H9 (cell line): ENCODE results near the gene TFRC. TPM values are rescaled to one million over a fixed set of nuclear protein-coding genes. Genes with fewer than 3 reads are reported as not detected.

ENCODE experiments used
- DNase-seq: peaks from one replicate; pipeline ENCODE4 v3.0.0-alpha.2; 2017
- H2AFZ ChIP-seq: one replicate; pipeline ENCODE4 v1.6.1; 2013; ENCODE audit warnings: mild to moderate bottlenecking, low read length, control low read depth, moderate library complexity
- H2AK5ac ChIP-seq: 2 replicates; pipeline ENCODE4 v1.6.1; 2013; ENCODE audit warnings: low read length, control low read depth, mixed read lengths; ENCODE audit not compliant: insufficient read length
- H2BK120ac ChIP-seq: one replicate; pipeline ENCODE4 v1.6.1; 2013; ENCODE audit warnings: low read depth, mild to moderate bottlenecking, low read length, control low read depth, inconsistent platforms; ENCODE audit not compliant: poor library complexity, severe bottlenecking
- H2BK12ac ChIP-seq: 2 replicates; pipeline ENCODE4 v1.6.1; 2013; ENCODE audit warnings: low read length, control low read depth, mixed read lengths, low read depth; ENCODE audit not compliant: insufficient read length
- H2BK15ac ChIP-seq: 2 replicates; pipeline ENCODE4 v1.6.1; 2013; ENCODE audit warnings: low read depth, low read length, control low read depth
- H2BK20ac ChIP-seq: one replicate; pipeline ENCODE4 v1.6.1; 2013; ENCODE audit warnings: low read depth, mild to moderate bottlenecking, low read length, control low read depth, inconsistent platforms; ENCODE audit not compliant: poor library complexity, severe bottlenecking
- H2BK5ac ChIP-seq: 2 replicates; pipeline ENCODE4 v1.6.1; 2013; ENCODE audit warnings: low read length, control low read depth, mixed read lengths; ENCODE audit not compliant: insufficient read length
- H3K14ac ChIP-seq: 2 replicates; pipeline ENCODE4 v1.6.1; 2013; ENCODE audit warnings: low read length, control low read depth; ENCODE audit not compliant: insufficient read depth
- H3K18ac ChIP-seq: 2 replicates; pipeline ENCODE4 v1.6.1; 2013; ENCODE audit warnings: low read depth, mild to moderate bottlenecking, mixed read lengths, low read length, control low read depth; ENCODE audit not compliant: insufficient read length
- H3K23ac ChIP-seq: 2 replicates; pipeline ENCODE4 v1.6.1; 2013; ENCODE audit warnings: low read length, control low read depth, mixed read lengths, low read depth; ENCODE audit not compliant: insufficient read length
- H3K23me2 ChIP-seq: 2 replicates; pipeline ENCODE4 v1.6.1; 2013; ENCODE audit warnings: low read depth, mild to moderate bottlenecking, mixed read lengths, low read length, control low read depth; ENCODE audit not compliant: insufficient read length, poor library complexity, severe bottlenecking
- H3K27ac ChIP-seq: 2 replicates; pipeline ENCODE4 v1.5.1; 2013; ENCODE audit warnings: low read length, control low read depth, mixed read lengths, low read depth; ENCODE audit not compliant: insufficient read length
- H3K27me3 ChIP-seq: 2 replicates; pipeline ENCODE4 v1.6.1; 2013; ENCODE audit warnings: low read length, control low read depth, inconsistent platforms; ENCODE audit not compliant: insufficient read depth
- H3K4ac ChIP-seq: 2 replicates; pipeline ENCODE4 v1.6.1; 2013; ENCODE audit warnings: low read depth, mild to moderate bottlenecking, control low read depth, inconsistent platforms, low read length, moderate library complexity
- H3K4me1 ChIP-seq: 2 replicates; pipeline ENCODE4 v1.6.1; 2013; ENCODE audit warnings: low read length, control low read depth, inconsistent platforms; ENCODE audit not compliant: insufficient read depth
- H3K4me2 ChIP-seq: 2 replicates; pipeline ENCODE4 v1.6.1; 2013; ENCODE audit warnings: low read length, control low read depth, mixed read lengths; ENCODE audit not compliant: insufficient read length, insufficient read depth
- H3K56ac ChIP-seq: 2 replicates; pipeline ENCODE4 v1.6.1; 2013; ENCODE audit warnings: low read depth, mild to moderate bottlenecking, mixed read lengths, low read length, control low read depth; ENCODE audit not compliant: insufficient read length
- H3K79me1 ChIP-seq: 2 replicates; pipeline ENCODE4 v1.6.1; 2013; ENCODE audit warnings: low read depth, mild to moderate bottlenecking, moderate library complexity, low read length, control low read depth, inconsistent platforms; ENCODE audit not compliant: insufficient read depth, poor library complexity, severe bottlenecking
- H3K79me2 ChIP-seq: 2 replicates; pipeline ENCODE4 v1.6.1; 2013; ENCODE audit warnings: low read length, control low read depth, inconsistent platforms; ENCODE audit not compliant: insufficient read depth
- H3K9ac ChIP-seq: 2 replicates; pipeline ENCODE4 v1.6.1; 2013; ENCODE audit warnings: low read length, control low read depth, mixed read lengths; ENCODE audit not compliant: insufficient read length; ENCODE audit errors: extremely low read depth
- H3K9me3 ChIP-seq: one replicate; pipeline ENCODE4 v1.6.1; 2013; ENCODE audit warnings: low read depth, low read length, inconsistent platforms; ENCODE audit not compliant: control insufficient read depth
- H3T11ph ChIP-seq: one replicate; pipeline ENCODE4 v1.6.1; 2013; ENCODE audit warnings: mild to moderate bottlenecking, low read length, control low read depth, inconsistent platforms
- H4K20me1 ChIP-seq: one replicate; pipeline ENCODE4 v1.6.1; 2013; ENCODE audit not compliant: control insufficient read depth, insufficient read length, insufficient read depth
- H4K5ac ChIP-seq: 2 replicates; pipeline ENCODE4 v1.6.1; 2013; ENCODE audit warnings: low read depth, mild to moderate bottlenecking, mixed read lengths, low read length, control low read depth; ENCODE audit not compliant: insufficient read length
- H4K8ac ChIP-seq: replicated peaks from 2 replicates; pipeline ENCODE4 v1.6.1; 2013; ENCODE audit warnings: low read length, control low read depth, mixed read lengths, low read depth; ENCODE audit not compliant: insufficient read length
- H4K91ac ChIP-seq: 2 replicates; pipeline ENCODE4 v1.6.1; 2013; ENCODE audit warnings: low read depth, mild to moderate bottlenecking, moderate library complexity, mixed read lengths, low read length, control low read depth; ENCODE audit not compliant: insufficient read length
- H3K27ac Mint-ChIP-seq, 3 experiments: 2 replicates in 2 of 3; 3 replicates in 1 of 3; pipeline ENCODE4 v1.8.0; 2020 to 2021; ENCODE audit warnings: mixed read lengths in 3 of 3, mild to moderate bottlenecking in 1 of 3, moderate library complexity in 1 of 3
- H3K27me3 Mint-ChIP-seq: 2 replicates; pipeline ENCODE4 v1.8.0; 2021; ENCODE audit warnings: low read depth, mild to moderate bottlenecking, moderate library complexity, mixed read lengths
- H3K36me3 Mint-ChIP-seq, 3 experiments: 2 replicates in 2 of 3; 3 replicates in 1 of 3; pipeline ENCODE4 v1.8.0; 2020 to 2021; ENCODE audit warnings: low read depth in 3 of 3, mixed read lengths in 3 of 3; ENCODE audit not compliant: insufficient read depth in 1 of 3
- H3K4me1 Mint-ChIP-seq, 2 experiments: 2 replicates each; pipeline ENCODE4 v1.8.0; 2020; ENCODE audit warnings: mixed read lengths in 2 of 2
- H3K4me3 Mint-ChIP-seq, 2 experiments: 2 replicates in 1 of 2; 3 replicates in 1 of 2; pipeline ENCODE4 v1.8.0; 2020 to 2021; ENCODE audit warnings: mild to moderate bottlenecking in 2 of 2, mixed read lengths in 2 of 2, moderate library complexity in 1 of 2
- H3K9me3 Mint-ChIP-seq, 2 experiments: 2 replicates in 1 of 2; 3 replicates in 1 of 2; pipeline ENCODE4 v1.8.0; 2020; ENCODE audit warnings: mild to moderate bottlenecking in 2 of 2, mixed read lengths in 2 of 2, moderate library complexity in 1 of 2
- CTCF ChIP-seq: fragments of 200-600 bp; sonication (generic); conservative IDR thresholded peaks from 3 replicates; pipeline ENCODE4 v1.8.0; 2021; ENCODE audit warnings: antibody characterized with exemption, mild to moderate bottlenecking
- WGBS: extraction: QIAGEN DNeasy Blood & Tissue Kit; methylation state at CpG from one replicate; pipeline ENCODE4 v1.1.7; 2013; ENCODE audit warnings: missing lambda C conversion rate, low lambda C conversion rate, mixed read lengths; ENCODE audit not compliant: insufficient read length; ENCODE audit errors: extremely low coverage; 5-methylcytosine and 5-hydroxymethylcytosine counted together
- total RNA-seq: library from RNA; stranded (reverse); gene quantifications from 2 replicates; pipeline ENCODE4 v1.2.1, GENCODE V29; 2021

TFRC gene
- total RNA-seq, 1 experiment from 2014 or later = 135 TPM

DNA sequence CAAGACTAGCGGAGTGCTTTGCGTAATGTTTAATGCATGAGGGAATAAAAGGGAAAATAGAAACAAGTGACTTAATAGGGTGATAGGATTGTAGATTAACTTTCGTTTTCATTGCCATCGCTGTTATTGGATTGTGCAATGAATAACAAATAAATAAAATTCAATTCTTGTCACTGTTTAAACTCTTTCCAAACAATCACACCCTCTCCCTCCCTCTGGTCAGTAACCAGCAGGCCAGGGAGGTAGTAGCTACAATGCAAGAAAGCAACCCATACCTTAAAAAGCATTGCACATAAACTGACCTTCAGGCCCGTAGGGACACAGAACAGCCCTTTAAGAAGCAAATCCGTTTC, 705 bp upstream of the TFRC start:
- H3K9ac ChIP-seq = no peak overlapping the region
- no peaks in the 10 kb centered on the region for H3K79me1 ChIP-seq
- H3K23ac ChIP-seq = no peak overlapping the region
- TF ChIP-seq CTCF = no peak
- H3K79me2 ChIP-seq = peaks cover 36% of the 10 kb centered on the region
- no peaks in the 10 kb centered on the region for H4K20me1 ChIP-seq
- H4K8ac ChIP-seq = no peak overlapping the region
- H2BK20ac ChIP-seq = no peak overlapping the region
- H3K36me3 Mint-ChIP-seq = peaks cover 3 to 8% (median 5%) of the 10 kb centered on the region in 3 experiments
- H4K91ac ChIP-seq = no peak overlapping the region
- peaks cover 4% of the 10 kb centered on the region for H3K27me3 Mint-ChIP-seq
- H3K9me3 ChIP-seq = no peaks in the 10 kb centered on the region
- no peak overlapping the region for H4K5ac ChIP-seq
- peak overlapping the region; percentile 93 for H3K4me2 ChIP-seq
- H3K4me3 Mint-ChIP-seq = peak overlapping the region; percentile 96 to 97
- H2BK120ac ChIP-seq = no peak overlapping the region
- H2BK5ac ChIP-seq = no peak overlapping the region
- no peaks in the 10 kb centered on the region for H3K27me3 ChIP-seq
- 0 out of 7 replicates have a peak overlapping the region, but pooled peaks of 1 of the 3 experiments have one; percentile 20 for H3K27ac Mint-ChIP-seq
- H3K14ac ChIP-seq = no peak overlapping the region
- no peak overlapping the region for H3K4ac ChIP-seq
- no peak overlapping the region for H2AK5ac ChIP-seq
- no peak overlapping the region for H2AFZ ChIP-seq
- H3K27ac ChIP-seq = no peak overlapping the region
- DNase-seq = no peak
- H3K9me3 Mint-ChIP-seq = no peaks in the 10 kb centered on the region; a peak in 1 of 5 replicates
- H2BK12ac ChIP-seq = no peak overlapping the region
- peaks cover 20 to 29% of the 10 kb centered on the region in 2 experiments for H3K4me1 Mint-ChIP-seq
- no peak overlapping the region for H3K18ac ChIP-seq
- no peak overlapping the region for H3T11ph ChIP-seq
- peaks cover 16% of the 10 kb centered on the region for H3K23me2 ChIP-seq
- H3K56ac ChIP-seq = no peak overlapping the region
- no peak overlapping the region for H2BK15ac ChIP-seq
- WGBS = no CpG with 5 or more reads among the region's 6 CpGs
- peaks cover 2% of the 10 kb centered on the region; the same call in 1 of the 2 replicates for H3K4me1 ChIP-seq
